ENCODE data around the gene PRKCH.

Gene PRKCH

GRCh38 chr14:61533513-61534255 lies 212.3 kb downstream of the PRKCH start:
- DNase-seq (ENCODE audit: low spot score) = no peak

- DNase-seq (ENCODE audit: low spot score) = no peak
Measured at GRCh38 chr14:61535032-61535431, 213.7 kb downstream of the PRKCH start.

- no peak for DNase-seq (ENCODE audit: low spot score)
Measured at GRCh38 chr14:61535458-61535857, 214.1 kb downstream of the PRKCH start.

- no peak for DNase-seq (ENCODE audit: low spot score)
Measured at GRCh38 chr14:61536661-61537562, 215.5 kb downstream of the PRKCH start.

- peak; percentile 51 for DNase-seq (ENCODE audit: low spot score)
Measured at GRCh38 chr14:61537563-61538463, 216.4 kb downstream of the PRKCH start.

GRCh38 chr14:61538464-61539022 lies 217.2 kb downstream of the PRKCH start:
- DNase-seq (ENCODE audit: low spot score) = no peak

GRCh38 chr14:61539631-61540030 lies 218.3 kb downstream of the PRKCH start:
- DNase-seq (ENCODE audit: low spot score) = no peak

- no peak for DNase-seq (ENCODE audit: low spot score)
Measured at GRCh38 chr14:61540931-61541330, 219.6 kb downstream of the PRKCH start.

- no peak for DNase-seq (ENCODE audit: low spot score)
Measured at GRCh38 chr14:61542848-61543790, 221.7 kb downstream of the PRKCH start.

GRCh38 chr14:61543946-61544345 lies 222.6 kb downstream of the PRKCH start:
- DNase-seq (ENCODE audit: low spot score) = no peak

GRCh38 chr14:61544448-61545330 lies 223.3 kb downstream of the PRKCH start:
- no peak for DNase-seq (ENCODE audit: low spot score)

GRCh38 chr14:61545726-61546455 lies 224.5 kb downstream of the PRKCH start:
- no peak for DNase-seq (ENCODE audit: low spot score)

GRCh38 chr14:61547186-61548069 lies 226.0 kb downstream of the PRKCH start:
- no peak for DNase-seq (ENCODE audit: low spot score)

- no peak for DNase-seq (ENCODE audit: low spot score)
Measured at GRCh38 chr14:61549425-61549824, 228.0 kb downstream of the PRKCH start.

GRCh38 chr14:61551384-61551783 lies 230.0 kb downstream of the PRKCH start:
- no peak for DNase-seq (ENCODE audit: low spot score)

GRCh38 chr14:61552241-61552640 lies 230.9 kb downstream of the PRKCH start:
- no peak for DNase-seq (ENCODE audit: low spot score)

- DNase-seq (ENCODE audit: low spot score) = no peak
Measured at GRCh38 chr14:61553730-61554641, 232.6 kb downstream of the PRKCH start.
